RPMI8226 (cell line): Measurements from ENCODE around the gene PTBP2.
"Not testable (repeated sequence)": the region's sequence is repeated elsewhere in the genome, so short reads cannot be mapped to it uniquely, and the experiment has no call there.

Experiments
- DNase-seq: peaks from one replicate; pipeline ENCODE4 v3.0.0-alpha.2; 2015

PTBP2 gene

DNA sequence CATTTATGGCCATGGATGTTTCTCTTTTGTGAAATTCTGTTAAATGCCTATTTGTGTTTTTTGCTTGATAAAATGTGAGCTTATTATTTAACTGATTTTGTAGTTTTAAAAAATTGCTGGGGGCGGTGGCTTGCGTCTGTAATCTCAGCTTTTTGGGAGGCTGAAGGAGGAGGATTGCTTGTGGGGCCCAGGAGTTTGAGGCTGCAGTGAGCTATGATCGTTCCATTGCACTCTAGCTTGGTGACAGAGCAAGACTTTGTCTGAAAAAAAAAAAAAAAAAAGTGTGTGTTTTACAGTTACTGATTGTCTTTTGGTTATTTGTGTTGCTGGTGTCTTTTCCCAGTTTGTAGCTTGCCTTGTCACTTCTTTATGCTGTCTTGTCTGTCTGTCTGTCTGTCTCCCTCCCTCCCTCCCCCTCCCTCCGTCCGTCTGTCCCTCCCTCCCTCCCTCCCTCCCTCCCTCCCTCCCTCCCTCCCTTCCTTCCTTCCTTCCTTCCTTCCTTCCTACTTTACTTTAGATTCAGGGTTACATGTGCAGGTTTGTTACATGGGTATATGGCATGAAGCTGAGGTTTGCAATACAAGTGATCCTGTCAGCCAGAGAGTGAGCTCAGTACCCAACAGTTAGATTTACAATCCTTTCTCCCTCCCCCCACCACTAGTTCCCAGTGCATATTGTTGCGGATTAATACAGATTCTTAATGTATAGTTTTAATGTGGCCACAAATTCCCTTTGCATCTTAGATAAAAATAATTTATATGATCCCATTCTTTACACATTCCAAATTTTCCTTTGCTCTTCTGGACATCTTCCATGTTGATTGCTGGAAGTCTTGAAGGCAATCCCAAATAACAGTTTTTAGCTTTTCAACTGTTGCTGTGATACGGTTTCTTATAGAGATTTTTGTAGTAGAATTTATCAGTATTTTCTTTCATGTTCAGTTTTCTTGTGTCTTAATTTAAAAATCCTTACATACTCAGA lies 25.1 kb downstream of the PTBP2 start:
- DNase-seq = no peak

DNA sequence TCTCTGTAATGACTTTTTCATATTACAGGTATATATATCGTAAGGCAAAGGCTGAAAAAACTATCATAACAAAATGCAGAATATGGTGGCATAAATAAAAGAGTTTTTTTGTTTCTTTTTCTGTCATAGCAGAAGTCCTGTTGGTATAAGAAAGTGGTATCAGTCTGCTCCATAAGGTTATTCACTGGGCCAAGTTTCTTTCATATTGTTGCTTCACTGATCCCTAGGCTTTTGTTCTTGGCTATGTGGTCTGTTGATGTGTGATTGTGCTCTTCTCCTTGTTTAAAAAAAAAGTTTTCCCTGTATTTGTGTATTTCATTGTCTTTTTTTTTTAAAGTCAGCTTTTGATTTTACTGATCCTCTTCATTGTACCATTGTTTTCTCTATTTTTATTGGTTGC lies 26.0 kb downstream of the PTBP2 start:
- no peak for DNase-seq

DNA sequence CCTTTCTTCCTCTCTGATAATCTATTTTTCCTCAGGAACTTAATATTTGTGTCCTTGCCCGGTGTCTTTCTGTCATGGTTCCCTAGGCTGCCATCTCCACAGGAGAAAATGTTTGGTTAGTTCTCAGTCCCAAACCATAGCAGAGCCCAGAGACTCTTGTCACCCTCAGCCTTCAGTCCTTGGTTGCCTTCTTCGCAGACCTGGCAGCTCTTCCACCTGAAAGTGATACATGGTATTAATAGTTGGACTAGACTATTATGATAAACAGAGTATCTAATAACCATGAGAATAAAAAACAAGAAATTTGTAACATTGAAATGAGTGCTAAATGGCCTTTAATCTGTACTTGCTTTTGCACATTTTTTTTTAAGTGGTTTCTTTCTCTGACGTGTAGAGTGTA lies 26.5 kb downstream of the PTBP2 start:
- no peak for DNase-seq

DNA sequence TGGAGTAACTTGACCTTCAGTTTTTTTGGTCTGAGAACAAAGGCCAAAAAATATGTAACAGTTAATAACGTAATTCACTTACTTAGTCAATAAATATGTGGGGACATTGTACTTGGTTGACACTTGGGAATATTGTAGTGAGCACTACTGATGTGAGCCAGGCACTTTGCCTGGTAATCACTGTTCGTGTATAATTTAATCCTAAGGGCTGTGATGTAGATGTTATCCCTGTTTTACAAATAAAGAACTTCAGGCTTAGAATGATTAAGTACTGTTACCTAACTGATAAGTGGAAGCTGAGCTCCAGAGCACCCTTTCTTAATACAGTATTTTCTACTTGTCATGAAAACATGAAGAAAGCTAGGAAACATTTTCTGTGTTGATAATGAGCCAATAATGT lies 28.0 kb downstream of the PTBP2 start:
- no peak for DNase-seq

DNA sequence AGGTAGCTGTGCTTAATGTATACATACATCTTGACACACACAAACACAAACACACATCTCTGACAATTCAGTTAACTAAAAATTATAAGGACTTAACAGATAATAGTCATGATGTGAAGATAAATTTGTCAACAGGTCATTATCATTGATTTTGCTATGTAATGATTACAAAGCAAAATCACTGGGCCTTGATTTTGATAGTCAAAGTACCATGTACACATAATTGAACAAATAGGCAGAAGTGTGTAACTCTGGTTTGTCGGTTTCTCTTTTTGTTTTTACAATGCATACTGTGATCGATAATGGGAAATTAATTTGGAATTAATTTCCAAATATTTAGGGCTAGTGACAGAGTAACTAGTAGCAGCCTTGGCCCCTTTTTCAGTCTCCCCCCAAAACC lies 30.8 kb downstream of the PTBP2 start:
- no peak for DNase-seq

DNA sequence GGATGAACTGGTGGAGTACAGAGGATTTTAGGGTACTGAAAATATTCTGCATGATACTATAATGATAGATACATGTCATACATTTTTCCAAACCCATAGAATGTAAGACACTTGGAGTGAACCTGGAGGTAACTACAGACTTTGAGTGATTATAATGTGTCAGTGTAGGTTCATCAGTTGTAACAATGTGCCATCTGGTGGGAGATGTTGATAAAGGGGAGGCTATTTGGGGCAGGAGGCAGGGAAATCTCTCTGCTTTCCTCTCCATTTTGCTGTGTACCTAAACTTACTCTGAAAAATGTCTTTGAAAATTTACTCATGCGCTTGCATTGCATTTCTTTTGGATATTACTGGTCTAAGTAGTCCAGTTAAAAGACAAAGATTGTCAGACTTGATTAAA lies 35.2 kb downstream of the PTBP2 start:
- no peak for DNase-seq

DNA sequence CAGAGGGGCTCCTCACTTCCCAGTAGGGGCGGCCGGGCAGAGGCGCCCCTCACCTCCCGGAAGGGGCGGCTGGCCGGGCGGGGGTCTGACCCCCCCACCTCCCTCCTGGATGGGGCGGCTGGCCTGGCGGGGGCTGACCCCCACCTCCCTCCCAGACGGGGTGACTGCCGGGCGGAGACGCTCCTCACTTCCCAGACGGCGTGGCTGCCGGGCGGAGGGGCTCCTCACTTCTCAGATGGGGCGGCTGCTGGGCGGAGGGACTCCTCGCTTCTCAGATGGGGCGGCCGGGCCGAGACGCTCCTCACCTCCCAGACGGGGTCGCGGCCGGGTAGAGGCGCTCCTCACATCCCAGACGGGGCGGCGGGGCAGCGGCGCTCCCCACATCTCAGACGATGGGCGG lies 41.0 kb downstream of the PTBP2 start:
- DNase-seq = not testable (repeated sequence)

DNA sequence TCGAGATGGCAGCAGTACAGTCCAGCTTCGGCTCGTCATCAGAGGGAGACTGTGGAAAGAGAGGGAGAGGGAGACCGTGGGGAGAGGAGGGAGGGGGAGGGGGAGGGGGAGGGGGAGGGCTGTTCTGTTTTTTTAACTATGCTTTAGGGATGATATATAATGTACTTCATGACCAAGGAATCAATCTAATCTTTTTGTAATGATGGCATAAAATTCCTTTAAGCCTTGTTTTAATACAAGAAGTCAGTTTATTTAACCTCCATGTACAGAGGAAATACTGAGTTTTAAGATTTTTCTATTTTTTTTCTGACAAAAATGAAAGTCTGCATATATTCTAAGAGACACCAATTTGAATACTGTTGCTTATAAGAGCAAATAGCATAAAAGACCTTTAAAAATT lies 41.9 kb downstream of the PTBP2 start:
- no peak for DNase-seq

DNA sequence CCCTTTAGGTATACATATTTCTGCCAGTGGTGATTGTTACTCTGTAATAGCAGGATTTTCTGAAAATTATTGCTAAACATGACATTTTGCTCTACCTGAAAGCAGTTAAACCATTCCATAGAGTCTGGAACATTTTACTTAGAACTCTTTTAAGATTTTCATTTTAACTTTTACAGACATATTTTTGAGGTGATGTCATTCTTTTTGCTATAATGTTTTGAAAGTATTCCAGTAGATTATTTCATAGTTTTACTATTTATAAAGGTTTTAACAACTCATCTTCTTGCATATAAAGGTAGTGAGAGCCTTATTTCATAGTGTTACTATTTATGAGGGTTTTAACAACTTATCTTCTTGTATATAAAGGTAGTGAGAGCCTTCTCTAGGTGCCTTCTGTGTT lies 42.9 kb downstream of the PTBP2 start:
- DNase-seq = no peak

DNA sequence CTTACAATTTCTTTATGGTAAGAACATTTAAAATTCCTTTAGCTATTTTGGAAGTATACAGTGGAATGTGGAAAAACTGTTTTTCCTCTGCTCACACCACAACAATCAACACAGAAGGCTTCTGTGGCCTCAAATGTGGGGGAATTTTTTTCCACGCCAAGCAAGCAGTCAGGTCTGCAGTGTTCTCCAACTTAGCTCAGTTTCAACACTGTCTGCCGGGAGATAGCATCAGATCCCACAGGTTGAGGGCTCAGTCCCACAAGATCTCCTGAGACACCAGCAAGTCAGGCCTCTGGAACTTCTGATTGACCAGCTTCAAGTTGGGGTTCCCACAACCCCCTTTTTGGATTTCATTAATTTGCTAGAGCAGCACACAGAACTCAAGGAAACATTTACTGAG lies 50.3 kb downstream of the PTBP2 start:
- no peak for DNase-seq

DNA sequence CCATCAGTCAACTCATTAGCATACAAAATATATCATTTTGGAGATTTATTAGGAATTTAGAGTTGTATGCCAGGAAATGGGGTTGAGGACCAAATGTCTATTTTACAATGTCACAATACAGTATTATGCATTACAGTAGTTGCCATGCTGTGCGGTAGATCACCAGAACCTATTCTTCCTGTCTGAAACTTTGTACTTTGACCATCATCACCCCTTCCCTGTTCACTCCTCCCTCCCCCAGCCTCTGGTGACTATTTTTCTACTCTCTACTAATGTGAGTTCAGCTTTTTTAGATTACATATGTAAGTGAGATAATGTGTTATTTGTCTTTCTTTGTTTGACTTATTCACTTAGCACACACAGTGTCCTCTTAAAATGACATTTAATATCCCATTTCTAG lies 50.8 kb downstream of the PTBP2 start:
- no peak for DNase-seq

DNA sequence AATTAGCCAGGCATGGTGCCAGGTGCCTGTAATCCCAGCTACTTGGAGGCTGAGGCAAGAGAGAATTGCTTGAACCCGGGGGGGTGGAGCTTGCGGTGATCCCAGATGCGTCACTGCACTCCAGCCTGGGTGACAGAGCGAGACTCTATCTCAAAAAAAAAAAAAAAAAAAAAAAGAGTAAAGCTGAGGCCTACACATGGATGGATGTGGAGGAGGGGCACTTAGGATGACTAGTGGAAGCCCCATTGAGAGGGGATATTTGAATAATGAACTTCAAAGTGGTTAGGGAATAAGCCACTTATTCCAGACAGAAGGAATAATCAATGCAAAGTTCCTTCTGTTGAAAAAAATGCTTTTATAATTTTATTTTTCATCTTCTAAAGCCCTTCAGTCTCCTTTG lies 51.4 kb downstream of the PTBP2 start:
- no peak for DNase-seq

DNA sequence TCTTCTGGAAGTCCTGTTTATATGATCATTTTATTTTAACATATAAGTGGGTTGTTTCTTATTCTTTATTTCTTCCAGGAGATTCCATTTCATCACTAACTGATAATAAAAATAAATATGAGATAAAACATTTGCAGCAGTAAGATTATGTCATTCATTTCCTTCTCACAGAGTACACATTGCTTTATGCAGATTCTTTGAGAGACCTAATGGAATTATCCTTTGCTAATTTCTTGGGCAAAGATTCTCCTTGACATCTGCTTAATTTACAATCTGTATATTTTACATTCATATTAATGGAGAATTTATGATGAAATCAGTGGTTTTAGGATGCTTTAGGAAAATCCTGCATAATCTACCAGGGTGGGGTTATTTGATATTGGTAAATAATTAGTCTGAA lies 60.6 kb downstream of the PTBP2 start:
- no peak for DNase-seq

DNA sequence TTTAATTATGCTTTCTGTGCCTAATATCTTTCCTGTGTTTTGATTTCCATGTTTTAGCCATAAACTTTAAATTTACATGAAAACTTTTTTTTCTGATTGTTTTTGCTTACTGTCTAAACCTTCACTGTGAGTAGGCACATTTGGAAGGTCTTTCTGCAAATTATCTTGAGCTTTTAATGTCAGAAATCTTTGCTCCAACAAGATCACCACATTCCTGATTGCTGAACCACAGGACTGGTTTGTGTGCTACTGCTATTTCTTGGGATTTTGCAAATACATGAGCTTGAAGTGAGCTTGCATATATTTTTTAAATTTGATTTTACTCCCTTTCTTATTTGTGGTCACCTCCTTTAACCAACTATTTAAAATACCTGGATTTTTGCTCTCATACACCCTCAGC lies 61.3 kb downstream of the PTBP2 start:
- no peak for DNase-seq

DNA sequence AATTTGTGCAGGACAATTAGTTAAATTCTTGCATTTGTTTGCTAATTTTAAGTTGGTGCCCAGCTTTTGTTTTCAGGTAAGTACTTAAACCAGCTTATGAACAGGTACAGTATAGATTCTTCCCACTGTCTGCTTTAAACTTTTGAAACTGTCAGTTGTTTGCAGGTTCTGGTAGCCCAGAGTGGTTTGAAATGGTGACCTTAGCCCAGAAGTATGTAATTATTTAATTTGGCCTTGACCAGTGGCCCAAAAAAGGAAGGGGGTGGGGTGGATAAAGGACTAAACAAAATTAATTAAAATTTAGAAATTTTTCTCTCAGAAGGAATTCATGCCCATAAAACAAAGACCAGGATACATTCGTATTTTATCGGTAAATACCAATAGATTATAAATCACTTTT lies 69.0 kb downstream of the PTBP2 start:
- DNase-seq = no peak

DNA sequence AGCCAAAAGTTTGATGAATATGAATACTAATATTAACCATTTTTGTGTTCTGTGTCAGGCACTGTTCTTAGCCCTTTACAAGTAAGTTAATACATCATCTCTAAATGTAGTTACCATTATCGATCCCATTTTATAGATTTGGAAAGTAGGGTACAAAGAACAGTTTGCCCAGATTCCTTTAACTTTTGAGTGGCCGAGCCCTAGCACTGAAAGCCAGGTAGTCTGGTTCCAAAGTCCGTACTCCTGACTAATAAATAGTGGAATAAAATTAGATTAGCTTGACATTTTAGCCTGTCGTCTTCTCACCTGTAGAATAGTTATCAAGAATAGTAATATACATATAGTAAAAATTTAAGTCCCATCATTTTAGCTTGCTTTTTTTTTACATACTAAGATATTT lies 70.6 kb downstream of the PTBP2 start:
- DNase-seq = no peak

DNA sequence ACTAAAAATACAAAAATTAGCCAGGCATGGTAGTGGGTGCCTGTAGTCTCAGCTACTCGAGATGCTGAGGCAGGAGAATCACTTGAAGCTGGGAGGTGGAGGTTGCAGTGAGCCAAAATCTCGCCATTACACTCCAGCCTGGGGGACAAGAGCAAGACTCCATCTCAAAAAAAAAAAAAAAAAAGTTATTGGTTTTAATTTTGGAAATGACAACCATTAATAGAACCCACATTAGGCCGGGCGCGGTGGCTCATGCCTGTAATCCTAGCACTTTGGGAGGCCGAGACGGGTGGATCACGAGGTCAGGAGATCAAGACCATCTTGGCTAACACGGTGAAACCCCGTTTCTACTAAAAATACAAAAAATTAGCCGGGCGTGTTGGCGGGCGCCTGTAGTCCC lies 80.1 kb downstream of the PTBP2 start:
- not testable (repeated sequence) for DNase-seq

DNA sequence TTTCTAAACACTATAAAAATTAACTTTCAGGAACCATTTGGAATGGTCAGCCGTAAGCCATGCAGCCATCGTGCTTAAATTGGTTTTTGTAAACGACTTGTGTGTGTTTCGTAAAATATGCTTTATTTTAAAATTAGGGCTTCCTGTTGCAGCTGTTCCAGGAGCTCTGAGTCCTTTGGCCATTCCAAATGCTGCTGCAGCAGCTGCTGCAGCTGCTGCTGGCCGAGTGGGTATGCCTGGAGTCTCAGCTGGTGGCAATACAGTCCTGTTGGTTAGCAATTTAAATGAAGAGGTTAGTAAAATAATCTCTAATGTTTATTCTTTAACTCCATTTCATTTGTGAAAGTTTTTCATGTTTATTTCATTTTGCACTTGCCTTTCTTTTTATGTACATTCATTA lies 83.1 kb downstream of the PTBP2 start:
- no peak for DNase-seq

DNA sequence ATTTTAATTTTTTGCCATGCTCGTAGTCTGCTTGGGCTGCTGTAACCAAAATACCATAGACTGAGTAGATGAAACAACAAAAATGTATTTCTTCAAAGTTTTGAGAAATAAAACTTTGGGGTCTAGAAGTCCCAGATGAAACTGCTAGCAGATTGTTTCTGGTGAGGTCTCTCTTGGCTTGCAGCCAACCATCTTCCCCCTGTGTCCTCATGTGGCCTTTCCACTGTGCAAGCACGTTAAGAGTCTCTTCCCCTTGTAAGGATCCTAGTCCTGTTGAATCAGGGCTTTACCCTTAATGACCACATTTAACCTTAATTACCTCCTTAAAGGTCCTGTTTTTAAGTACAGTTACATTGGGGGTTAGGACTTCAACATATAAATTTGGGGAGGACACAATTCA lies 86.6 kb downstream of the PTBP2 start:
- no peak for DNase-seq

DNA sequence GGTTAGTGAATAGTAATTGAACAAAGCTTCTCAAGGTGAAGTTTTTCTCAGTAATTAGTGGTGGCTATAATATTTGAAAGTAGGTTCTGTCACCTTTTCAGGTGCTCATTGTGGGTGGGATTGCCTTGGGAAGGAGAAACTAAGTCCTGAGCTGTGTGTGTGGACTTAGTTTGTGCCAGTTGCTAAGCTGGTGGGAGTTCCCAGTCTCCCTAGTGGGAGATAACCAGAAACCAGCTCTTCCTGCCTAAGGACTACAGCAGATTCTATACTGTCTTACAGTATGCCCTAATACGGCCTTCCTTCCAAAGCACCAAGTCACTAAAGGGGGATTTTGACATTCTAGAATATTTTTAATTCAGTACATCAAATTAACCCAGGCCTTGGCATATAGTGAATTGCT lies 94.3 kb downstream of the PTBP2 start:
- DNase-seq = no peak

DNA sequence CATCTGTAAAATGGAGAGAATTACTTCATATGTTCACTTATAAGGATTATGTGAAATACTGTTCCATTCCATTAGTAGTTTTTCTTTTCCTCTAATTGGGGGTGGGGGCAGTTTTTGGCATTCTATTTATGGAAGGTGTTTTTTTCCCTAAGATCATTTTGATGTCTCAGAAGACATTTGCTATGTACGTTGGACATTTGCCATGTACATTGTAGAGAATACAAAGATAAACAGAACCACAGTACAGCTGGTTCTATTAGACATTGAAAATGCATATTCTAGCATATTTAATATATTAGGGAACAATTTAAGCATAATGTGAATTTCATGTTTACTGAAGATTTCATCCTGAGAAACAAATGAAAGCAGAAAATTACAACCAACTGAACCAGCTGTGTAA lies 98.5 kb downstream of the PTBP2 start:
- DNase-seq = no peak

DNA sequence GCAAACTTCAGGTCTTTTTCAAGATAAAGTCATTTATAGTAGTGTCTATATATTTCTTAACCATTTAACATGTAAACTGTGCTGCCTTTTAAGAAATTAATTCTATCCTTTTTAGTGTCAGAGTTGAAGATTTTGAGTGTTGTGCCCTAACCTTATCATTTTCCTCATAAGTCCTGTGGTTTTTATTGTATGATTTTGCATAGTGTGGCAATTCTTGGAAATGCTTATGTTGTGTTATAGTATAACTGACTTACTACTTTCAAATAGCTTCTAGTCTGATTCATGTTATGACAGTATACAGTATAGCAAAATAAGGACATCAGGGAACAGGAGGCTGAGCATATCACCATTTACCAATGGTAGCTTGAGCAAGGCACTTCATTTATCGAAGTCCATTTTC lies 99.1 kb downstream of the PTBP2 start:
- DNase-seq = no peak

DNA sequence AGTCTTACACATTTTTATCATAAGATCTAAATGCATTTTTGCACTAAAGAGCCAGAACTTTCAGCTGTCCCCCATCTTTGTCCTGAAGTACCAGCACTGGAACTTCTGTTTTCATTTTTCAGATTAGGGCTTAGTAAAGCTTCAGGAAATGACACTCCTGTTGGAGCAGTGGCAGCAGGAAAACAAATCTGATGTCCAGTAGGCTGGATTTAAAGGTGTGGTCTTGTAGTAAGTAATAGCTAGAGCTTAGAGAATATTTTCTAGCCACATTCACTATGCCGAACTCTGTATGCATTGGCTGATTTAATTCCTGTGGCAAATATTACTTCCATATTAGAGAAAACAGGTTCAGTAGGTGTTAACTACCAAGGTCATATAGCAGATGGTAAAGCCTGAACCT lies 103.6 kb downstream of the PTBP2 start:
- no peak for DNase-seq

DNA sequence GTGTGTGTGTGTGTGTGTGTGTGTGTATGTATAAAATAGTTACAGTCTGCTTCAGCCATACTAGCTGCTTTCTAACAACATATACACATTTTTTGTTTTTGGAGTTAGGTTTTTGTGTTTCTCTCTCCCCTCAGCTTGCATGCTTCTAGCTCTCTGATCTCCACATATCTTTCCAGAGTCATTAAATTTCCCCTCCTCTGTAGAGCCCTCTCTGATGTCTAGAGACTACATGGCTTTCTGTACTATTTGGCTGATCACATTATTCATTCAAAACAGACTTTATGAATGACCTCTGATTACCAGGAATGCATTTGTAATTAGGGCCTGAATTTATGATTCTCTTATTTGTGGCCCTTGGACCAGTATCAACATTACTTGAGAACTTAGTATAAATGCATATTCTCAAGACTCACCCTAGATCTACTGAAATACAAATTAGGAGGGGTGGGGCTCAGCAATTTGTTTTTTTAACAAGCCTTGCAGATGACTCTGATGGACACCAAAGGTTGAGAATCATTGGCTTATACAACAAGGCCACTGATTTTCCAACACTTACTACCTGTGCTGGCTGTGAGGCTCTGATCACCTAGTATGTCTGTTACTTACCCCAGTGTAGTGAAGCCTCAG lies 104.5 kb downstream of the PTBP2 start:
- no peak for DNase-seq

DNA sequence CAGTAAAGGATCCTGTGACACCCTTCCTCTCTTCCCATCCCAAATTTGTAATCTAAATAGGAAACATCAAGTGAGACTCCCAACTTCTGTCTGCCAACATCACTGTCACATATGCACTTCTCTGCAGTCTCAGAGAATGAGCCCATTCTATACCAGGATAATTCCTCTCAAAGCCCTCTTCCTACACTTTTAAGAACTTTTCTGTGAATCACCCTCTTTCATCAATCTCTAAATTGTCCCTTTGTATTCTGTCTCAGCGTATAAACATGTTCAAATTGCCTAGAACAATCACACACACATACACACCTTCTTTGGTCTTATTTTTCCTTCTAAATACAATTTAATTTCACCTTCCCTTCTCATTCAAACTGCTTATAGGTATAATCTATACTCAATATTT lies 111.8 kb downstream of the PTBP2 start:
- no peak for DNase-seq
